ENCODE data around the gene ZNF10.

Gene ZNF10

GRCh38 chr12:133181238-133181959 is 51.0 kb downstream of the ZNF10 start, which contains the start of gene ZNF268:
ZNF268 (plus strand) TSS chr12:133181495; CDS start chr12:133181998, 503 bp downstream.
- peak within 1 kb of the TSS; percentile 94 for H3K4me3 ChIP-seq (ENCODE audit: control insufficient read depth, low read depth, low read length)
- peak; percentile 91 for DNase-seq (ENCODE audit: low read depth)
- peak; percentile 65 for TF ChIP-seq CTCF (conservative IDR thresholded peaks at IDR 0.05; ENCODE audit: control insufficient read depth, insufficient read depth, low read depth, low read length)

GRCh38 chr12:133190176-133190575 is 59.7 kb downstream of the ZNF10 start:
- no peak overlapping the region for H3K4me3 ChIP-seq (ENCODE audit: control insufficient read depth, low read depth, low read length)
- no peak for TF ChIP-seq CTCF (conservative IDR thresholded peaks at IDR 0.05; ENCODE audit: control insufficient read depth, insufficient read depth, low read depth, low read length)
- no peak for DNase-seq (ENCODE audit: low read depth)

- no peak for DNase-seq (ENCODE audit: low read depth)
- no peak overlapping the region for H3K4me3 ChIP-seq (ENCODE audit: control insufficient read depth, low read depth, low read length)
- TF ChIP-seq CTCF (conservative IDR thresholded peaks at IDR 0.05; ENCODE audit: control insufficient read depth, insufficient read depth, low read depth, low read length): no peak
These were observed 62.4 kb downstream of the ZNF10 start for GRCh38 chr12:133192847-133193246.

GRCh38 chr12:133201888-133202287 is 71.5 kb downstream of the ZNF10 start:
- no peak for DNase-seq (ENCODE audit: low read depth)
- H3K4me3 ChIP-seq (ENCODE audit: control insufficient read depth, low read depth, low read length): no peak overlapping the region

GRCh38 chr12:133202493-133203343 is 72.3 kb downstream of the ZNF10 start:
- no peak for TF ChIP-seq CTCF (conservative IDR thresholded peaks at IDR 0.05; ENCODE audit: control insufficient read depth, insufficient read depth, low read depth, low read length)
- no peak overlapping the region for H3K4me3 ChIP-seq (ENCODE audit: control insufficient read depth, low read depth, low read length)
- DNase-seq (ENCODE audit: low read depth): peak; percentile 26

More at GRCh38 chr12:133201888-133202287, 71.5 kb downstream of the ZNF10 start:
- no peak for TF ChIP-seq CTCF (conservative IDR thresholded peaks at IDR 0.05; ENCODE audit: control insufficient read depth, insufficient read depth, low read depth, low read length)

GRCh38 chr12:133203344-133204263 is 73.2 kb downstream of the ZNF10 start:
- no peak for TF ChIP-seq CTCF (conservative IDR thresholded peaks at IDR 0.05; ENCODE audit: control insufficient read depth, insufficient read depth, low read depth, low read length)
- DNase-seq (ENCODE audit: low read depth): peak; percentile 40
- no peak overlapping the region for H3K4me3 ChIP-seq (ENCODE audit: control insufficient read depth, low read depth, low read length)

Data from fibroblast of mammary gland (primary cell).